HG02678 (cell line): ENCODE results near the gene NCAM2.
"Not testable (repeated sequence)": the region's sequence is repeated elsewhere in the genome, so short reads cannot be mapped to it uniquely, and the experiment has no call there.

Source experiments
- ATAC-seq: cut with Tn5 transposase; IDR thresholded peaks from one replicate; pipeline ENCODE4 v1.9.1; 2021; ENCODE audit warnings: mild to moderate bottlenecking, moderate library complexity; ENCODE audit not compliant: unreplicated experiment

The NCAM2 gene

DNA sequence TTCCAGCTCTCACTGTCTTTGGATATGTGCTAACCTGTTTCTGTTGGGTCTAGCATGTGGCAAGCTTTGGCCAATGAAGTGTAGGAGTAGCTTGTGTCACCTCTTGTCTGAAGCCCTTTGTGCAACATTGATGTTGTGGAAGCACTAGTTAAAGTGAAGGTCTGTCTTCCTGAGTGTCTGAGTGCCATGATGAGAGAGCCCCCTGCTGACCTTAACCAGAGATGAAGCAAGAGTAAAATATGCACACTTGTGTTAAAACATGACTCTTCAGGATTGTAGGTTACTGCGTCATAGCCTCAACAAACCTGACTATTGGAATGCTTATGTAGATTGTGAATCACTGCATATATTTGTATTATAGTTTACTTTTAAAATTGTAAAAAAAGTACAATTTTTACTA, 103.7 kb downstream of the NCAM2 start:
- no peak for ATAC-seq

DNA sequence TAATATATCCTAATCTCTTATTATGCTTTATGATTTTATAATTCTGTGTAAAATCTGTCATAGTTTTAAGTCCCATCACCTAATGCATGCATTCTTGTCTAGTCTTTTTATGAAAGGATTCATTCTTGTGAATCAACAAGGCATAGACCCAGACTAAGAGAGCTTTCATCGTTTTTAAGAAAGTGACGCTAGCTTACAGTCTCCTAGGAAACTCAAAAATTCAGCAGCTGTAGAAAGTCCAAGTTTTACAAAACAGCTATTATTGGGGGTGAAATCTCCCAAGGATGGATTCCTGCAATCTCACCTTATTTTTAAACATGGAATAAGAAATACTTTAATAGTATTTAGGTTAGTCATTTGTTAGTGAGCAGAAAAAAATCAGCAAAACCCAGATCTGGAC, 104.7 kb downstream of the NCAM2 start:
- ATAC-seq = no peak

GRCh38 chr21:21103692-21104091, 105.5 kb downstream of the NCAM2 start:
- no peak for ATAC-seq

DNA sequence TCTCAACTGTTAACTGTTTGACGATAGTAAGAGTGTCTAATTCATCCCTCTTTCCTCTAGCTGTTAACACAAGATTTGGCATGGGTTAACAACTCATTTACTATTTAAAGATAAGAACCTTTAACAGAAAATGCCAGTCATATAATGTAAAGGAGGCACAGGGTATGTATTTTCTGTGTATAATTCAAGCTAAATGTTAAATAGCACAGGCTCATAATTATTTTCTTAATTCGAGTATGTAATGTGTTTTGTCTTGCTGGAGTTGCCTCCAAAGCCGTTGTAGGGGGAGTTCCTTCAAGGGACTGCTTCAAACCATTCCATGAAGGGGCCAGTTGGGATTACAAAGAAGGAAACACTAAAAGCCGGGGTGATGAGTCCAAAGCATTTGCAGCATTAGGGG, 111.5 kb downstream of the NCAM2 start:
- no peak for ATAC-seq

GRCh38 chr21:21111309-21111920, 113.2 kb downstream of the NCAM2 start:
- ATAC-seq = no peak

DNA sequence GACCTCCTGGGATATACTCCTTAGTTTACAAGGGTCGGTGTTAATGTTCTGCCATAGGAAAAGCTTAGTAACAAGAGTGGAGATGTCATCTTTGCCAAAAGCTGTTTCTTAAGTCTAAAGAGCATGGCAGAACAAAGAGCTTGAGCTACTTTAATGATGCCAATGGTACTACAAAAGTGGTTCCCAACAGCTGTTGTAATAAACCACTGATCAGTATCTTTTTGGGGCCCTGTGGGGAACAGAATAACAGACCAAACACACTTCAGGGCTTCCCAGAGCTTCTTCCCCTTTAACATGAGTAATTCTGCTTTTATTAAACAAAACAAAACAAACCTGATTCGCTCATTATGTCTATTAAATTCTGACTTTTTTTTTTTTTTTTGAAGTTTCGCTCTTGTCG, 116.3 kb downstream of the NCAM2 start:
- no peak for ATAC-seq

- ATAC-seq = no peak
Observed at GRCh38 chr21:21119091-21119490, 120.9 kb downstream of the NCAM2 start.

DNA sequence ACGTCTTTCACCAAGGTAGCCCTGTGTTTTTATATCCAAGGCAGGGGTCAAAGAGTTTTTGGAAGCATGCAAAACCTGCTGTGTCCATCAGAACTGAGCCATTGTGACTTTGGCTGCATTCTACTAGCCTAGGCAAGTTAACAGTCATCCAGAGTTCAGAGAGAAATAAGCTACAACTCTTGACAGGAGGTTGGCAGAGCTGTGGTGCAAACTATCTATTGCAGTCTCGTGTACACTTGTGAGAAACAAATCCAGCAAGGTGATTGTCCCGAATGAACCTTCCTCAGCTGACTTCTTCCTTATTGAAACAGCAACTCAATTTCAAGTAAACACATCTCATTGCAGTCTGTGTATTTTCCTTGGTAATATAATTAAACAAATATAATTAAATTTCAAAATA, 124.5 kb downstream of the NCAM2 start:
- ATAC-seq = no peak

- no peak for ATAC-seq
Observed at GRCh38 chr21:21132390-21132789, 134.2 kb downstream of the NCAM2 start.

DNA sequence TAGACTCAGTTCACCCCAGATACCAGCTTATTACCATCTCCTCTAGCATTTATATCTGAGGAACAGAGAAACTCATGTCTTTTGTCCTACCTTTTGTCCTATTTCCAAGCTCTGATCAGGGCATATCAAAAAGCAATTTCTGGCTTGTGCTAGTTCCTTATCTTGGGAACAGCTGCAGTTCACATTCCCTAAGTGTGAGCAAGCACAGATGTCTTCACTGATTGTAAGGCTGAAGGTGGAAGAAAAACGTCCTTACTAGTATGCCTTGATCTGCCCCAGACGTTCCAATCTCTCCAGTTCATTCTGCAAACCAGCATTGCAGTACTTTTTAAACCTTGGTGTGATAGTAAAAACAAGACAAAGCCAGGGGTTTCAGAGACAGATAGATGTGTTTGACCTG, 139.8 kb downstream of the NCAM2 start:
- ATAC-seq = no peak

GRCh38 chr21:21146587-21147373, 148.6 kb downstream of the NCAM2 start:
- ATAC-seq = no peak

- ATAC-seq = no peak
Observed at GRCh38 chr21:21147374-21147745, 149.2 kb downstream of the NCAM2 start.

GRCh38 chr21:21148009-21148408, 149.8 kb downstream of the NCAM2 start:
- ATAC-seq = no peak

DNA sequence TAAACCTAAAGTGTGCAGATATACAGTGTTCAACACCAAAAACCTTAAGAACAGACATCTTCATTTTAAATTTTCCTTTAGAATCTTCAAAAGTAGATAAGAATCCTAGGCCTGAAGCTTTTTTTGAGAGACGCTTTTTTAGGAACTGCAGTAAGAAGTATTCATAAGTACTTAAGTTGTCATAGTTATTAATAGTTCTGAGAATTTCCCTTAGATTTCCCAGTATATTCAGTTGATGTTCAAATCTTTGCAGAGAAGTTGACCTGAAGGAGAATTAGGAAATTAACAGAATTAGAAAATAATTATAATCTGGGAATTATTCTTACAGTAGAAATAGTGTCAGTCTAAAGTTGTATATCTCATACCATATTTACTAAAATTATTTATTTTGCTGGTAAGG, 150.3 kb downstream of the NCAM2 start:
- no peak for ATAC-seq

GRCh38 chr21:21149445-21149844, 151.2 kb downstream of the NCAM2 start:
- ATAC-seq = not testable (repeated sequence)

DNA sequence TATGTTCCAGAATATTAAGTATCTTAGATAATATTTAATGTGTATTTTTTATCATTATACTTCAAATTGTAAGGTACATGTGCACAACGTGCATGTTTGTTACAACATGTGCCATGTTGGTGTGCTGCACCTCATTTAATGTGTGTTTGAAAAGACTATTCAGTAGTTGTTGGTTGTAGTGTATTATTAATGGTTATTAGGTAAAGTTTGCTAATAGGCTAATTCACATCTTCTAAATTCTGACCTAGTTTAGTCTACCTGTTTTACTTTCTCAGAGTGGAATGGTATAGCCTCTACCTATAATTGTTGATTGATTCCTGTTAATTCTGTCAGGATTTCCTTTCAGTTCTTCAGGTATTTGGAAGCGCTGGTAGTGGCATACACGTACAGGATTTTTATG, 153.0 kb downstream of the NCAM2 start:
- ATAC-seq = no peak

DNA sequence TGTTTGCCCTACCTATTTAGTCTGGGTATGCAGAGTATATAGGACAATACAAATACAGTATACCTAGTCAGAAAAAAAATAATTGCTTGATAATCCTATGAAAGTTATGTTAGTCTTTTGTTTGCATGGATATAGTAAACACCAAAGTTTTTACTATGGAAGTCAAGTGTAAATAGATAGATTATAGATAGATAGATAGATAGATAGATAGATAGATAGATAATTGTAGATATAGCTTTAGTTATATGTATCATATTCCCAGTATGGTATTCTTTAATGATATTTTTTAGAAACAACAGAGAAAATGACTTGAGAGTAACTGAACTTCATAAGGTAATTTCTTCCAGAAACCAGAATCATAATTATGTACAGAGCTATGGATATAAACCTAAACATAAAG, 158.2 kb downstream of the NCAM2 start:
- no peak for ATAC-seq

GRCh38 chr21:21156957-21157356, 158.7 kb downstream of the NCAM2 start:
- no peak for ATAC-seq

- ATAC-seq = no peak
Observed at GRCh38 chr21:21158376-21158918, 160.2 kb downstream of the NCAM2 start.

- ATAC-seq = no peak
Observed at GRCh38 chr21:21159253-21159899, 161.2 kb downstream of the NCAM2 start.

- ATAC-seq = no peak
Observed at GRCh38 chr21:21162786-21163185, 164.6 kb downstream of the NCAM2 start.

DNA sequence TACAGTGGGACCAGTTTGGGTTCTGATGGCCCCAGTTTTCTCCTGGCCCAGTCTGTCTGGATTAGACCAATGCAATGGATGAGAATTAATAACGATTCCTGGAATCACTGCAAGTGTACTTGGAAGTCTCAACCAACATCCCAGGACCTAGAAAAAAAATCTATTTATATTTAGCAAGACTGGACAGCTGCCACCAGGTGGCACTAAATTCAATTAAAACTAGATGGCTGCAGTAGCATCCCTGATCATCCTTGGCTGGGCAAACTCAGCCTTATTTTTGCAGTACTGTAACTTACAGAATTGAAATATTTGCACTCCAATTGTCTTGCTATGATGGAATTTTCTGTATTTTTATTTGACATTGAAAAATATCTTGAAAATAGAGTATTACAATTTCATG, 165.7 kb downstream of the NCAM2 start:
- ATAC-seq = peak; percentile 77
